ENCODE results near the gene KIAA1328.

- no peak for TF ChIP-seq CTCF (IDR thresholded peaks at IDR 0.05)
- no peak for TF ChIP-seq POLR2A (IDR thresholded peaks at IDR 0.05)
Measured at GRCh38 chr18:37275237-37275741, 446.4 kb downstream of the KIAA1328 start.

Data from heart left ventricle (tissue), 13 donors.